Calu3 (cell line): ENCODE measurements around the gene NAV2. TPM values are rescaled to one million over a fixed set of nuclear protein-coding genes. Genes with fewer than 3 reads are reported as not detected.

Experiments
- BruUV-seq: library from RNA; stranded (reverse); fragments of 400-500 nt; replicated peaks from 2 replicates; lab custom pipeline; 2021; lab: Mats Ljungman, UMichigan
- CTCF ChIA-PET: fragments of 300-600 bp; sonication (Branson Sonifier 250); formaldehyde crosslinking; loops from one replicate; lab custom pipeline; 2022; ENCODE audit warnings: antibody characterized with exemption; lab: Charles Lee
- DNase-seq: peaks from one replicate; pipeline ENCODE4 v3.0.0; 2022
- H3K27ac Mint-ChIP-seq: one replicate; pipeline ENCODE4 v1.8.0; 2022; ENCODE audit warnings: mixed read lengths; ENCODE audit not compliant: unreplicated experiment
- H3K27me3 Mint-ChIP-seq: one replicate; pipeline ENCODE4 v1.8.0; 2022; ENCODE audit warnings: mixed read lengths; ENCODE audit not compliant: unreplicated experiment
- H3K36me3 Mint-ChIP-seq: one replicate; pipeline ENCODE4 v1.8.0; 2022; ENCODE audit warnings: mild to moderate bottlenecking, moderate library complexity, mixed read lengths; ENCODE audit not compliant: insufficient read depth, unreplicated experiment
- H3K4me1 Mint-ChIP-seq: one replicate; pipeline ENCODE4 v1.8.0; 2022; ENCODE audit warnings: mild to moderate bottlenecking, low read depth, mixed read lengths; ENCODE audit not compliant: unreplicated experiment
- H3K4me3 Mint-ChIP-seq: one replicate; pipeline ENCODE4 v1.8.0; 2022; ENCODE audit warnings: mild to moderate bottlenecking, low read depth, moderate library complexity, mixed read lengths; ENCODE audit not compliant: unreplicated experiment
- H3K9me3 Mint-ChIP-seq: one replicate; pipeline ENCODE4 v1.8.0; 2022; ENCODE audit warnings: low read depth, mixed read lengths; ENCODE audit not compliant: unreplicated experiment
- intact Hi-C: fragments of 100-400 bp; cut with micrococcal nuclease; formaldehyde crosslinking; loops from one replicate; pipeline ENCODE4 v1.10.0; 2022; ENCODE audit not compliant: unreplicated experiment
- total RNA-seq: library from RNA; stranded (reverse); gene quantifications from 2 replicates; pipeline ENCODE4 v1.2.3, GENCODE V29; 2022
- TF ChIP-seq, protein P1 (sequence below): fragments of 200-600 bp; IDR thresholded peaks from one replicate; pipeline ENCODE4 v1.8.0; 2022; ENCODE audit warnings: antibody characterized with exemption; ENCODE audit not compliant: unreplicated experiment

The NAV2 gene
- total RNA-seq, 1 experiment from 2014 or later, result 21.4 TPM

DNA sequence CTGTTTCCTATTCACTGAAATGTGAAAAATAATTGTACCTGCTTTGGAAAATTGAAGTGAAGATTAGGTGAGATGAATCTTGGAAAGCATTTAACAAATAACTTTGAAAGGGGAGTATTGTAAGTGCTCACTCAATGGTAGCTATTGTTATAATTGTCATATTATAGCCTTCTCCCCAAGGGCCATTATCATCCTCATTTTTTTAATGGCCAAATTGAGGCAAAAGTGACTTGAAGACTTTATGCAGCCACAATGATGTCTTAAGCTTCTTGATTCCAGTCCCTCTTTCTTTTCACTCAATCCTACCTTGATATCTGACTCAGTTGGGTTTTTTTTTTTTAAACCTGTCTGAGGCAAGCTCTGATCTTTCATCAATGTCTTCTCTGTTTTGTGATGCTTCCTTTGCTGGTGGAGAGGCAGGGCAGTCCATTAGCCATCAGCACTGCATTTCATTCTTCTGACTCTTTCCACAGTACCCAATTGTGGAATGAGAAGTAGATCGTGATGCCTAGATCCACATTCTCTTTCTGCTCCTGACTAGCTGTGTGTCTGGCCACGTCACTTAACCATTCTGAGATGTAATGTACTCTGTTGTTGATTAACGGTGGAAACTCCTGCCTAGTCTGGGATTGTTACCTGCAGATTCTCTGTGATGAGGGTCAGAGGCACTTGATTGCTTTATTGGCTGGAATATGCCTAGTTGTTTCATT lies 346.3 kb downstream of the NAV2 start:
- H3K9me3 Mint-ChIP-seq, result no peaks in the 10 kb centered on the region
- peaks cover 5% of the 10 kb centered on the region for H3K36me3 Mint-ChIP-seq
- H3K4me1 Mint-ChIP-seq, result no peaks in the 10 kb centered on the region
- H3K4me3 Mint-ChIP-seq, result no peak overlapping the region
- H3K27ac Mint-ChIP-seq, result no peak overlapping the region
- no peak for DNase-seq
- CTCF ChIA-PET, result interaction anchor here (0.6 to 0.7 kb wide), 2 partner anchors 120 to 156 kb away, joined by 3 to 4 read pairs; no protein-coding TSS in a partner anchor
- TF ChIP-seq, protein P1, sequence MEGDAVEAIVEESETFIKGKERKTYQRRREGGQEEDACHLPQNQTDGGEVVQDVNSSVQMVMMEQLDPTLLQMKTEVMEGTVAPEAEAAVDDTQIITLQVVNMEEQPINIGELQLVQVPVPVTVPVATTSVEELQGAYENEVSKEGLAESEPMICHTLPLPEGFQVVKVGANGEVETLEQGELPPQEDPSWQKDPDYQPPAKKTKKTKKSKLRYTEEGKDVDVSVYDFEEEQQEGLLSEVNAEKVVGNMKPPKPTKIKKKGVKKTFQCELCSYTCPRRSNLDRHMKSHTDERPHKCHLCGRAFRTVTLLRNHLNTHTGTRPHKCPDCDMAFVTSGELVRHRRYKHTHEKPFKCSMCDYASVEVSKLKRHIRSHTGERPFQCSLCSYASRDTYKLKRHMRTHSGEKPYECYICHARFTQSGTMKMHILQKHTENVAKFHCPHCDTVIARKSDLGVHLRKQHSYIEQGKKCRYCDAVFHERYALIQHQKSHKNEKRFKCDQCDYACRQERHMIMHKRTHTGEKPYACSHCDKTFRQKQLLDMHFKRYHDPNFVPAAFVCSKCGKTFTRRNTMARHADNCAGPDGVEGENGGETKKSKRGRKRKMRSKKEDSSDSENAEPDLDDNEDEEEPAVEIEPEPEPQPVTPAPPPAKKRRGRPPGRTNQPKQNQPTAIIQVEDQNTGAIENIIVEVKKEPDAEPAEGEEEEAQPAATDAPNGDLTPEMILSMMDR, result no peak
- intact Hi-C loops, result no loop called here
- no peaks in the 10 kb centered on the region for H3K27me3 Mint-ChIP-seq
- no TSS peak for BruUV-seq

DNA sequence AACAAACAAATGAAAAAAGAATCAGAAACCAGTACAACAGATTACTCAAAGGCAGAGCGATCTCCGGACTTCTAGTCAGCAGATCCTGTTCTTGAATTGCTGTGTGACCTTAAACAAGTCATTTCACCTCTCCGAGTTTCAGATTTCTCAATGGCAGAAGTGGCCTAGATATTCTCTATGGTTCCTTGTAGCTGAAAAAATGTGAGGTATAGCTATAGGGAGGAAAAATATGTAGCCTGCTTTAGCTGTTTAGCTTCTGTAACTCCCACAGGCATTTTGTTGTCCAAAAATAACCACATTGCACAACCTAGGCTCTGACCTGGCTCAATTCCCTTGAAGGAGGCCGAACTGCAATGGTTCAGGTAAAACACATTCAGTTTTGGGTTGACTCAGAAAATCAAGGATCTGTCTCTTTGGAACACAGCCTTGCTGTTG lies 347.0 kb downstream of the NAV2 start:
- Mint-ChIP-seq H3K27ac (no peak overlapping the region), H3K27me3 (no peaks in the 10 kb centered on the region), H3K4me1 (no peaks in the 10 kb centered on the region), H3K4me3 (no peak overlapping the region), H3K36me3 (peaks cover 5% of the 10 kb centered on the region), H3K9me3 (no peaks in the 10 kb centered on the region)
- CTCF ChIA-PET, result interaction anchor here (0.6 kb wide), 1 partner anchor 156 kb away, joined by 4 read pairs; no protein-coding TSS in a partner anchor
- DNase-seq, result no peak
- TF ChIP-seq, protein P1, result no peak
- no TSS peak for BruUV-seq
- intact Hi-C loops, result no loop called here

DNA sequence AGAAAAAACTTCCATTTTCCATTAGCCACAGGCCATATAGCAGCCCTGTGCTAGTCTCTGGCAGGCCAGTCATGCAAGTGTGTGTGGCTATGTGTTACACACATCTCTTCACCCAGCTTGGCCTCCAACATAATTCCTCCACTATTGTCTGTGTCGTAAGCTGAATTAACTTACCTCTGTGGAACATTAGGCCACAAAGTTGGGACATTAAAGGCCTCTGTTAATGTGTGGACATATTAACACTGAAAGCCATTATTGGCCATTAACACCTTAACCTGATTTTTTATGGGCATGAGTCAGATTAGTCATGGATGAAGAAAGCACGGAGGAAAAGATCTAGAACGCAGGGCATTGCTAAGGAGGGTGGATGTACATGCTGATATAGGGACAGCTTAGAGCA lies 347.5 kb downstream of the NAV2 start:
- TF ChIP-seq, protein P1, result no peak
- no peaks in the 10 kb centered on the region for H3K4me1 Mint-ChIP-seq
- no peaks in the 10 kb centered on the region for H3K27me3 Mint-ChIP-seq
- no peak for DNase-seq
- H3K9me3 Mint-ChIP-seq, result no peaks in the 10 kb centered on the region
- no TSS peak for BruUV-seq
- H3K4me3 Mint-ChIP-seq, result no peak overlapping the region
- CTCF ChIA-PET, result no interaction called here
- intact Hi-C loops, result no loop called here
- H3K27ac Mint-ChIP-seq, result no peak overlapping the region
- H3K36me3 Mint-ChIP-seq, result peaks cover 5% of the 10 kb centered on the region

DNA sequence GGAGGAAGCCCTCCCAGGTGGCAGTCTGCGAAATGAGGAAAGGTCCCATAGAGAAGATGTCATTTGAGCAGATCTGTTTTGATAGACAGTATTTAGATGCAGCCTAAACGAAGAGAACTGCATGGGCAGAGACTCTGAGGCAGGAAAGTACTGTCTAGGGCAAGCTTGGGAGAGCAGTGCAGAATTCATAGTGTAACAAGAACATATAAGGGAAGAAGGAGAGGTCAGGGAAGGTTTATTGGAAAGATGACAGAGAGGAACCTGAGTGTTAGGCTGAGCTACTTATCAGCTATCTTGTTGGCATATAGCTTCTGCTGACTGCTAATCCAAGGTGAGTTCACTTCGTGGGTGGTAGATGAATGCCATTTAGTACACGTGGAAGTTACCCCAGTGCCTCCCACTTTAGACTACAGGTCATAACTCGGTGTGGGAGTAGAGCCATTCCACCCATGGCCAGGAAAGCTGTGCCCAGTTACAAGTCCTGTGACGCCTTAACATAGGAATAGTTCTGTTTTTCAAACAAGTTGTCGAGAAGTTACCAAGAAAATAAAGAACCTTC lies 348.1 kb downstream of the NAV2 start:
- BruUV-seq, result no TSS peak
- Mint-ChIP-seq H3K4me3 (no peak overlapping the region), H3K27me3 (no peaks in the 10 kb centered on the region), H3K9me3 (no peaks in the 10 kb centered on the region), H3K27ac (no peak overlapping the region), H3K4me1 (no peaks in the 10 kb centered on the region), H3K36me3 (peaks cover 5% of the 10 kb centered on the region)
- intact Hi-C loops, result no loop called here
- no peak for DNase-seq
- CTCF ChIA-PET, result no interaction called here
- TF ChIP-seq, protein P1, result no peak
